ENCODE data around the gene MBNL2.

DNA sequence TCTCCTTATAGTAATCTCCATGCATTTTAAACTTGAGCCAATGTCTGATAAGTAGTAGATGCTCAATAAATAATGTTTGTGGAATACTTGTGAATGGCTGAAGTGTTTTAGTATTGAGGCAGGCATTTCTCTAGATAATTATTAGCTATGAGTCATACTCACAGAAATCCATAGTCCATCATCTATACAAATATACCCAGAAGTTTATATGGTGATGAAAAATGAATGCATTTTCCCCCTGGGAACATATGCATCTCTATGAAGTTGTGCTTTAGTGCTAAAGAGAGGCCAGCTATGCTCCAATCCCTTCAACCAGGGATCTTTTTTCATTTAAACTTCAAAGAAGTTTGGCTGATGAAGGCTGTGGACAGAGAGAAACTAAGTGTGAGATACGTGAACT, 17.2 kb downstream of the MBNL2 start:
- TF ChIP-seq CTCF (IDR thresholded peaks at IDR 0.05; ENCODE audit: insufficient read depth, low read length, poor library complexity, severe bottlenecking): no peak
- TF ChIP-seq EZH2phosphoT487 (conservative IDR thresholded peaks at IDR 0.05; ENCODE audit: low read length): no peak
